IMR-90 (cell line): ENCODE data around the gene GPC6. TPM values are rescaled to one million over a fixed set of nuclear protein-coding genes. Genes with fewer than 3 reads are reported as not detected.

Experiments used
- ATAC-seq: fragments of 200-7000 bp; cut with Tn5 transposase; 2 replicates; pipeline ENCODE4 v1.9.1; 2020; ENCODE audit warnings: low read depth, mild to moderate bottlenecking, moderate library complexity
- BruUV-seq: library from RNA; stranded (reverse); fragments of 400-500 nt; replicated peaks from 2 replicates; lab custom pipeline; 2021; lab: Mats Ljungman, UMichigan
- CTCF ChIA-PET: fragments of 300-600 bp; formaldehyde crosslinking; extraction: SDS; loops from one replicate; lab custom pipeline; 2021; ENCODE audit warnings: antibody characterized with exemption; lab: Yijun Ruan, JAX
- POLR2A ChIA-PET: fragments of 300-600 bp; sonication (Branson Sonifier 250); formaldehyde crosslinking; loops from one replicate; lab custom pipeline; 2022; ENCODE audit warnings: antibody characterized with exemption; ENCODE audit not compliant: unreplicated experiment; lab: Charles Lee
- DNase-seq: peaks from one replicate; pipeline ENCODE4 v3.0.0; 2013
- H2AFZ ChIP-seq: replicated peaks from 2 replicates; pipeline ENCODE3; 2013; ENCODE audit warnings: low read length, mild to moderate bottlenecking; ENCODE audit not compliant: poor library complexity
- H2AK5ac ChIP-seq: 2 replicates; pipeline ENCODE4 v1.6.1; 2013; ENCODE audit warnings: low read depth, low read length, inconsistent platforms
- H2AK9ac ChIP-seq: replicated peaks from 2 replicates; pipeline ENCODE3; 2013; ENCODE audit warnings: mild to moderate bottlenecking, low read depth, low read length, moderate library complexity; ENCODE audit not compliant: poor library complexity
- H2BK120ac ChIP-seq: 2 replicates; pipeline ENCODE4 v1.6.1; 2013; ENCODE audit warnings: low read depth, low read length, inconsistent platforms
- H2BK15ac ChIP-seq: 3 replicates; pipeline ENCODE4 v1.6.1; 2013; ENCODE audit warnings: low read depth, low read length, inconsistent platforms
- H2BK20ac ChIP-seq: 2 replicates; pipeline ENCODE4 v1.6.1; 2013; ENCODE audit warnings: low read depth, mild to moderate bottlenecking, inconsistent platforms, low read length, moderate library complexity
- H2BK5ac ChIP-seq: 2 replicates; pipeline ENCODE4 v1.6.1; 2013; ENCODE audit warnings: mild to moderate bottlenecking, low read depth, low read length, inconsistent platforms; ENCODE audit not compliant: poor library complexity, severe bottlenecking
- H3K14ac ChIP-seq: replicated peaks from 2 replicates; pipeline ENCODE4 v1.6.1; 2013; ENCODE audit warnings: low read depth, low read length, inconsistent platforms
- H3K18ac ChIP-seq: 2 replicates; pipeline ENCODE4 v1.6.1; 2013; ENCODE audit warnings: low read depth, low read length, control low read depth
- H3K23ac ChIP-seq: 2 replicates; pipeline ENCODE4 v1.6.1; 2013; ENCODE audit warnings: low read depth, low read length, inconsistent platforms
- H3K27ac ChIP-seq: 2 replicates; pipeline ENCODE4 v1.5.1; 2013; ENCODE audit warnings: mild to moderate bottlenecking, control low read depth, low read length; ENCODE audit not compliant: insufficient read depth
- H3K27me3 ChIP-seq: 2 replicates; pipeline ENCODE4 v1.6.1; 2013; ENCODE audit warnings: low read length; ENCODE audit not compliant: control insufficient read depth, insufficient read depth
- H3K36me3 ChIP-seq: 2 replicates; pipeline ENCODE4 v1.6.1; 2013; ENCODE audit warnings: low read length, mixed read lengths; ENCODE audit not compliant: control insufficient read depth, insufficient read depth
- H3K4ac ChIP-seq: 2 replicates; pipeline ENCODE4 v1.6.1; 2013; ENCODE audit warnings: low read depth, low read length, inconsistent platforms
- H3K4me1 ChIP-seq: 2 replicates; pipeline ENCODE4 v1.6.1; 2013; ENCODE audit warnings: low read length, mixed read lengths; ENCODE audit not compliant: control insufficient read depth, insufficient read depth
- H3K4me2 ChIP-seq: 2 replicates; pipeline ENCODE4 v1.6.1; 2013; ENCODE audit warnings: low read depth, mild to moderate bottlenecking, control low read depth, low read length, moderate library complexity
- H3K4me3 ChIP-seq: 2 replicates; pipeline ENCODE4 v1.5.1; 2013; ENCODE audit warnings: low read depth, mild to moderate bottlenecking, control low read depth, low read length, moderate library complexity; ENCODE audit not compliant: insufficient read depth
- H3K56ac ChIP-seq: 2 replicates; pipeline ENCODE4 v1.6.1; 2013; ENCODE audit warnings: low read length, inconsistent platforms; ENCODE audit not compliant: insufficient read depth; ENCODE audit errors: extremely low read depth
- H3K79me1 ChIP-seq, 2 experiments: 2 replicates each; pipeline ENCODE4 v1.6.1; 2013; ENCODE audit warnings: low read length in 2 of 2, inconsistent platforms in 1 of 2, low read depth in 1 of 2
- H3K9ac ChIP-seq: 2 replicates; pipeline ENCODE4 v1.6.1; 2013; ENCODE audit warnings: low read depth, low read length, control low read depth
- H3K9me1 ChIP-seq: 2 replicates; pipeline ENCODE4 v1.6.1; 2013; ENCODE audit warnings: low read length, inconsistent platforms; ENCODE audit not compliant: insufficient read depth
- H3K9me3 ChIP-seq: 2 replicates; pipeline ENCODE4 v1.6.1; 2013; ENCODE audit warnings: low read length; ENCODE audit not compliant: control insufficient read depth, insufficient read depth
- H4K20me1 ChIP-seq: 2 replicates; pipeline ENCODE4 v1.6.1; 2013; ENCODE audit warnings: low read length, inconsistent platforms; ENCODE audit not compliant: insufficient read depth
- H4K5ac ChIP-seq: 2 replicates; pipeline ENCODE4 v1.6.1; 2013; ENCODE audit warnings: mild to moderate bottlenecking, low read depth, low read length, control low read depth
- H4K8ac ChIP-seq, 2 experiments: 2 replicates each; pipeline ENCODE4 v1.6.1; 2013; ENCODE audit warnings: low read depth in 2 of 2, low read length in 2 of 2, control low read depth in 1 of 2, inconsistent platforms in 1 of 2
- H4K91ac ChIP-seq: 2 replicates; pipeline ENCODE4 v1.6.1; 2013; ENCODE audit warnings: low read depth, low read length, inconsistent platforms; ENCODE audit not compliant: insufficient read depth
- CEBPB ChIP-seq: IDR thresholded peaks from 2 replicates; pipeline ENCODE4 v1.6.1; 2012; ENCODE audit warnings: low read depth, low read length, improper control_type of control experiment
- CHD1 ChIP-seq: IDR thresholded peaks from 2 replicates; pipeline ENCODE4 v1.6.1; 2012; ENCODE audit warnings: low read depth, low read length, improper control_type of control experiment
- FOS ChIP-seq: fragments of 150-350 bp; IDR thresholded peaks from 2 replicates; pipeline ENCODE4 v1.6.1; 2016; ENCODE audit warnings: low read depth, low read length
- MXI1 ChIP-seq: IDR thresholded peaks from 2 replicates; pipeline ENCODE4 v1.6.1; 2012; ENCODE audit warnings: low read depth, mild to moderate bottlenecking, low read length, moderate library complexity, borderline replicate concordance
- POLR2A ChIP-seq: IDR thresholded peaks from 2 replicates; pipeline ENCODE4 v1.6.1; 2012; ENCODE audit warnings: mild to moderate bottlenecking, low read depth, low read length
- SMC3 ChIP-seq: fragments of 150-350 bp; IDR thresholded peaks from 2 replicates; pipeline ENCODE4 v1.6.1; 2016; ENCODE audit warnings: low read depth, mild to moderate bottlenecking, antibody characterized with exemption, low read length, moderate library complexity
- whole genome bisulfite sequencing, 2 experiments: methylation state at CpG; one replicate each; pipeline versions ENCODE4 v1.1.5 to v1.1.7; 2013; ENCODE audit warnings: missing lambda C conversion rate in 2 of 2; ENCODE audit not compliant: insufficient read length in 1 of 2; ENCODE audit errors: extremely low coverage in 2 of 2; 5-methylcytosine and 5-hydroxymethylcytosine counted together
- dilution Hi-C: fragments of 300-500 bp; cut with HindIII; formaldehyde crosslinking; loops from one replicate; pipeline ENCODE4 v1.14.3; 2018; ENCODE audit warnings: low sequenced_read_pairs; ENCODE audit not compliant: unreplicated experiment
- in situ Hi-C: fragments of 300-500 bp; cut with MboI; formaldehyde crosslinking; loops from 3 replicates; pipeline ENCODE4 v1.14.3; 2019; ENCODE audit warnings: low sequenced_read_pairs, inconsistent platforms, mixed read lengths
- intact Hi-C: fragments of 100-400 bp; cut with micrococcal nuclease; formaldehyde crosslinking; loops from 2 replicates; pipeline ENCODE4 v1.10.0; 2022
- polyA plus RNA-seq, 3 experiments: library from polyadenylated mRNA; depleted of rRNA; stranded (reverse); fragments of >200 nt; gene quantifications; 2 replicates each; pipeline ENCODE4 v1.2.3, GENCODE V29; 2012; ENCODE audit warnings: low replicate concordance in 1 of 3
- total RNA-seq: library from RNA; depleted of rRNA; stranded (reverse); fragments of >200 nt; gene quantifications from 2 replicates; pipeline ENCODE4 v1.2.3, GENCODE V29; 2012

Gene GPC6
- total and polyA plus RNA-seq, 2 of the 4 experiments (the other 2 are of a cell fraction): 14.9 to 39.4 TPM

GRCh38 chr13:94263038-94263437 is 1036.4 kb downstream of the GPC6 start:
- Histone ChIP-seq H4K20me1 (no peaks in the 10 kb centered on the region), H3K27ac (no peak overlapping the region), H3K79me1 (no peaks in the 10 kb centered on the region), H3K23ac (no peak overlapping the region), H4K91ac (no peak overlapping the region), H3K36me3 (no peaks in the 10 kb centered on the region), H3K9ac (no peak overlapping the region), H3K4me1 (peaks cover 2% of the 10 kb centered on the region; the same call in 1 of the 2 replicates), H4K5ac (no peak overlapping the region), H3K9me1 (no peaks in the 10 kb centered on the region), H3K18ac (no peak overlapping the region), H3K14ac (no peak overlapping the region), H2BK5ac (no peak overlapping the region), H3K4ac (no peak overlapping the region), H4K8ac (no peak overlapping the region), H3K27me3 (no peaks in the 10 kb centered on the region), H3K4me2 (no peak overlapping the region), H3K9me3 (no peaks in the 10 kb centered on the region), H2BK20ac (no peak overlapping the region), H2AFZ (no peak overlapping the region), H2BK120ac (no peak overlapping the region), H3K56ac (no peak overlapping the region), H2AK5ac (no peak overlapping the region), H3K4me3 (no peak overlapping the region), H2AK9ac (no peak overlapping the region), H2BK15ac (no peak overlapping the region)
- no TSS peak for BruUV-seq
- ChIA-PET CTCF (no interaction called here), POLR2A (no interaction called here)
- dilution Hi-C loops (no loop called here), intact Hi-C loops (no loop called here), in situ Hi-C loops (no loop called here)
- WGBS, 2 experiments: no CpG with 5 or more reads among the region's 3 CpGs
- ATAC-seq (no peak), DNase-seq (no peak)
- TF ChIP-seq MXI1 (no peak), CEBPB (no peak), SMC3 (no peak), FOS (no peak), CHD1 (no peak), POLR2A (no peak)
